ENCODE results near the gene ASXL2. TPM values are rescaled to one million over a fixed set of nuclear protein-coding genes. Genes with fewer than 3 reads are reported as not detected.
"Not testable (repeated sequence)": the region's sequence is repeated elsewhere in the genome, so short reads cannot be mapped to it uniquely, and the experiment has no call there.

The ASXL2 gene
- total RNA-seq, 2 donors from 2014 or later: 16.8 to 17.1 TPM

GRCh38 chr2:25712455-25712854 lies 165.8 kb downstream of the ASXL2 start:
- no peaks in the 10 kb centered on the region for H3K9me3 ChIP-seq
- H3K4me1 ChIP-seq: no peaks in the 10 kb centered on the region
- no peak overlapping the region for H3K27ac ChIP-seq
- DNase-seq (ENCODE audit: low spot score): no peak
- TF ChIP-seq CTCF (IDR thresholded peaks at IDR 0.05): no peak
- no peak overlapping the region for H3K4me3 ChIP-seq
- H3K27me3 ChIP-seq: no peaks in the 10 kb centered on the region
- H3K36me3 ChIP-seq: no peaks in the 10 kb centered on the region

- H3K36me3 ChIP-seq: no peaks in the 10 kb centered on the region
- H3K9me3 ChIP-seq: no peaks in the 10 kb centered on the region
- no peak for TF ChIP-seq CTCF (IDR thresholded peaks at IDR 0.05)
- no peak overlapping the region for H3K27ac ChIP-seq
- no peaks in the 10 kb centered on the region for H3K4me1 ChIP-seq
- DNase-seq (ENCODE audit: low spot score): no peak
- H3K4me3 ChIP-seq: peak overlapping the region in 1 of 2 donors; percentile 24
- H3K27me3 ChIP-seq: no peaks in the 10 kb centered on the region
Observed at GRCh38 chr2:25711675-25712354, 166.5 kb downstream of the ASXL2 start.

- Histone ChIP-seq H3K36me3 (no peaks in the 10 kb centered on the region), H3K4me3 (no peak overlapping the region), H3K27ac (no peak overlapping the region), H3K27me3 (no peaks in the 10 kb centered on the region), H3K4me1 (no peaks in the 10 kb centered on the region), H3K9me3 (no peaks in the 10 kb centered on the region)
- TF ChIP-seq CTCF (IDR thresholded peaks at IDR 0.05): no peak
- no peak for DNase-seq (ENCODE audit: low spot score)
Observed at GRCh38 chr2:25710750-25711149, 167.5 kb downstream of the ASXL2 start.

- no peak overlapping the region for H3K4me3 ChIP-seq
- H3K36me3 ChIP-seq: no peaks in the 10 kb centered on the region
- no peaks in the 10 kb centered on the region for H3K27me3 ChIP-seq
- TF ChIP-seq CTCF (IDR thresholded peaks at IDR 0.05): no peak
- no peaks in the 10 kb centered on the region for H3K9me3 ChIP-seq
- DNase-seq (ENCODE audit: low spot score): no peak
- no peaks in the 10 kb centered on the region for H3K4me1 ChIP-seq
- no peak overlapping the region for H3K27ac ChIP-seq
Observed at GRCh38 chr2:25709349-25709748, 168.9 kb downstream of the ASXL2 start.

- no peak for DNase-seq (ENCODE audit: low spot score)
- Histone ChIP-seq H3K36me3 (no peaks in the 10 kb centered on the region), H3K27me3 (no peaks in the 10 kb centered on the region), H3K27ac (no peak overlapping the region), H3K4me1 (no peaks in the 10 kb centered on the region), H3K9me3 (no peaks in the 10 kb centered on the region), H3K4me3 (no peak overlapping the region)
- TF ChIP-seq CTCF (IDR thresholded peaks at IDR 0.05): no peak
Observed at GRCh38 chr2:25707927-25708590, 170.2 kb downstream of the ASXL2 start.

DNA sequence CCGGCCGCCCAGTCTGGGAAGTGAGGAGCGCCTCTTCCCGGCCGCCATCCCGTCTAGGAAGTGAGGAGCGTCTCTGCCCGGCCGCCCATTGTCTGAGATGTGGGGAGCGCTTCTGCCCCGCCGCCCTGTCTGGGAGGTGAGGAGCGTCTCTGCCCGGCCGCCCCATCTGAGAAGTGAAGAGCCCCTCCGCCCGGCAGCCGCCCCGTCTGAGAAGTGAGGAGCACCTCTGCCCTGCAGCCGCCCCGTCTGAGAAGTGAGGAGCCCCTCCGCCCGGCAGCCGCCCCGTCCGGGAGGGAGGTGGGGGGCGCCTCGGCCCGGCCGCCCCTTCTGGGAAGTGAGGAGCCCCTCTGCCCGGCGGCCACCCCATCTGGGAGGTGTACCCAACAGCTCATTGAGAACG lies 172.7 kb downstream of the ASXL2 start:
- not testable (repeated sequence) for DNase-seq (ENCODE audit: low spot score); H3K27ac ChIP-seq; H3K9me3 ChIP-seq; H3K4me3 ChIP-seq; H3K27me3 ChIP-seq; H3K4me1 ChIP-seq; H3K36me3 ChIP-seq
